AG04449 (cell line): Measurements from ENCODE around the gene RARB.

Experiments used
- CTCF ChIA-PET: fragments of 350-600 bp; formaldehyde crosslinking; extraction: SDS; loops from one replicate; lab custom pipeline; 2021; ENCODE audit warnings: antibody characterized with exemption; lab: Yijun Ruan, JAX
- POLR2A ChIA-PET: fragments of 400-600, 350-600 bp; formaldehyde crosslinking; extraction: SDS; loops from one replicate; lab custom pipeline; 2020; ENCODE audit warnings: antibody characterized with exemption, inconsistent platforms; lab: Yijun Ruan, JAX
- DNase-seq: peaks from one replicate; pipeline ENCODE4 v3.0.0-alpha.2; 2010; ENCODE audit warnings: low read depth, low spot score
- H3K4me3 ChIP-seq: 2 replicates; pipeline ENCODE4 v1.5.1; 2011; ENCODE audit warnings: low read depth, mild to moderate bottlenecking, control low read depth, low read length
- CTCF ChIP-seq: IDR thresholded peaks from one replicate; pipeline ENCODE4 v1.5.1; 2011; ENCODE audit warnings: mild to moderate bottlenecking, moderate library complexity, low read length, control low read depth, inconsistent platforms; ENCODE audit not compliant: insufficient read depth; ENCODE audit errors: missing control alignments

Gene RARB

GRCh38 chr3:25552251-25552650, 124.2 kb downstream of the RARB start:
- no peak for TF ChIP-seq CTCF
- POLR2A ChIA-PET: no interaction called here
- CTCF ChIA-PET: interaction anchor here (1.0 to 2.9 kb wide), 3 partner anchors 9 to 15 kb away, joined by 3 to 10 read pairs (median 3); no protein-coding TSS in a partner anchor
- no peak for DNase-seq
- H3K4me3 ChIP-seq: no peak overlapping the region

- TF ChIP-seq CTCF: no peak
Measured at GRCh38 chr3:25554376-25554775, 126.3 kb downstream of the RARB start.

GRCh38 chr3:25555695-25556437, 127.8 kb downstream of the RARB start:
- POLR2A ChIA-PET: no interaction called here
- no peak for TF ChIP-seq CTCF
- CTCF ChIA-PET: interaction anchor here (0.8 to 1.3 kb wide), 3 partner anchors 14 to 49 kb away, joined by 3 to 4 read pairs (median 3); no protein-coding TSS in a partner anchor
- DNase-seq: no peak
- no peak overlapping the region for H3K4me3 ChIP-seq

More at GRCh38 chr3:25554376-25554775, 126.3 kb downstream of the RARB start:
- no peak for DNase-seq
- CTCF ChIA-PET: no interaction called here
- POLR2A ChIA-PET: no interaction called here
- H3K4me3 ChIP-seq: no peak overlapping the region

GRCh38 chr3:25556447-25556846, 128.4 kb downstream of the RARB start:
- H3K4me3 ChIP-seq: no peak overlapping the region
- no peak for DNase-seq
- POLR2A ChIA-PET: no interaction called here
- TF ChIP-seq CTCF: no peak
- CTCF ChIA-PET: interaction anchor here (0.8 to 1.3 kb wide), 3 partner anchors 14 to 50 kb away, joined by 3 to 4 read pairs (median 3); no protein-coding TSS in a partner anchor

GRCh38 chr3:25557694-25558093, 129.6 kb downstream of the RARB start:
- no peak for DNase-seq
- ChIA-PET CTCF (no interaction called here), POLR2A (no interaction called here)
- H3K4me3 ChIP-seq: no peak overlapping the region
- no peak for TF ChIP-seq CTCF

GRCh38 chr3:25558121-25558520, 130.1 kb downstream of the RARB start:
- CTCF ChIA-PET: no interaction called here
- TF ChIP-seq CTCF: no peak
- H3K4me3 ChIP-seq: no peak overlapping the region
- no peak for DNase-seq
- POLR2A ChIA-PET: no interaction called here
